Tibial artery (tissue), 4 donors: ENCODE results near the gene UBE2D2.
A peak's percentile ranks its signal among the peaks of the same experiment; 100 is the strongest.

Experiments
- DNase-seq, 2 donors: peaks; one replicate each; pipeline ENCODE4 v3.0.0-alpha.2; 2019
- H3K27ac ChIP-seq, 2 donors: fragments of 200-600 bp; sonication (generic) in 1 of 2; 1 replicate in 1 of 2; 2 replicates in 1 of 2; pipeline ENCODE4 v1.5.1; 2018 to 2019; ENCODE audit warnings: mild to moderate bottlenecking in 1 of 2
- H3K27me3 ChIP-seq, 2 donors: fragments of 200-600 bp; sonication (generic) in 1 of 2; one replicate each; pipeline versions ENCODE4 v1.5.1 to v1.6.0; 2016 to 2019
- H3K36me3 ChIP-seq, 3 donors: fragments of 200-600 bp; sonication (generic) in 2 of 3; one replicate each; pipeline ENCODE4 v1.5.1; 2016 to 2019; ENCODE audit warnings: mild to moderate bottlenecking in 2 of 3
- H3K4me1 ChIP-seq, 4 donors: fragments of 200-600 bp; sonication (generic) in 2 of 4; 1 replicate in 3 of 4; 2 replicates in 1 of 4; pipeline ENCODE4 v1.5.1; 2016 to 2019
- H3K4me3 ChIP-seq, 2 donors: fragments of 200-600 bp; sonication (generic) in 1 of 2; 1 replicate in 1 of 2; 2 replicates in 1 of 2; pipeline ENCODE4 v1.5.1; 2018 to 2019; ENCODE audit warnings: mild to moderate bottlenecking in 2 of 2
- H3K9me3 ChIP-seq, 3 donors: fragments of 200-600 bp; sonication (generic) in 1 of 3; one replicate each; pipeline ENCODE4 v1.5.1; 2016 to 2019
- intact Hi-C: fragments of 100-400 bp; cut with DNase I; formaldehyde crosslinking; loops from one replicate; pipeline ENCODE4 v1.15.0; 2023; ENCODE audit warnings: low total_unique reads
- TF ChIP-seq, protein P1 (sequence below), 2 experiments: fragments of 200-600 bp in 1 of 2; fragments of 450-650 bp in 1 of 2; IDR thresholded peaks; one replicate each; pipeline ENCODE4 v1.5.1; 2017 to 2019; ENCODE audit warnings: antibody characterized with exemption in 2 of 2, mild to moderate bottlenecking in 1 of 2, moderate library complexity in 1 of 2

UBE2D2 gene

DNA sequence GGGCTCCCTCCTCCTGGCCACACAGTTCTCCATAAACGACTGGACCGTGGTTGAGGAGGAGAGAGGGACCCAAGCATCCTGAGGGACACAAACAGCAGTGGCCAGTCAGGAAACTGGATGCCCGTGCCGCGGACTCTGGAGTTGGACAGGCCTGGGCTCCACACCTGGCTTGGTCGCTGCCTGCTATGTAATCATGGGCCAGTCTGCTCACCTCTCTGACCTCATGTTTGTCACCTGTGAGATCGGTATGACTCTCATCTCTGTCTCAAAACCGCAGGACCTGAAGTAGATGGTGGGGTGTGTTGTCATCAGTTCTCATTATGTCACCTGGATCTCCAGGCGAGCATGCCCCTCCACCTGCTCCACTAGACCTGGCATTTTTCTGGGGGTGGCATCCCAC, 101.5 kb downstream of the UBE2D2 start:
- Histone ChIP-seq H3K27me3 (no peaks in the 10 kb centered on the region), H3K9me3 (no peaks in the 10 kb centered on the region), H3K36me3 (no peaks in the 10 kb centered on the region), H3K4me3 (no peak overlapping the region), H3K27ac (peak overlapping the region; percentile 88 to 94), H3K4me1 (peaks cover 7 to 100% (median 91%) of the 10 kb centered on the region in 4 donors)
- TF ChIP-seq, protein P1, sequence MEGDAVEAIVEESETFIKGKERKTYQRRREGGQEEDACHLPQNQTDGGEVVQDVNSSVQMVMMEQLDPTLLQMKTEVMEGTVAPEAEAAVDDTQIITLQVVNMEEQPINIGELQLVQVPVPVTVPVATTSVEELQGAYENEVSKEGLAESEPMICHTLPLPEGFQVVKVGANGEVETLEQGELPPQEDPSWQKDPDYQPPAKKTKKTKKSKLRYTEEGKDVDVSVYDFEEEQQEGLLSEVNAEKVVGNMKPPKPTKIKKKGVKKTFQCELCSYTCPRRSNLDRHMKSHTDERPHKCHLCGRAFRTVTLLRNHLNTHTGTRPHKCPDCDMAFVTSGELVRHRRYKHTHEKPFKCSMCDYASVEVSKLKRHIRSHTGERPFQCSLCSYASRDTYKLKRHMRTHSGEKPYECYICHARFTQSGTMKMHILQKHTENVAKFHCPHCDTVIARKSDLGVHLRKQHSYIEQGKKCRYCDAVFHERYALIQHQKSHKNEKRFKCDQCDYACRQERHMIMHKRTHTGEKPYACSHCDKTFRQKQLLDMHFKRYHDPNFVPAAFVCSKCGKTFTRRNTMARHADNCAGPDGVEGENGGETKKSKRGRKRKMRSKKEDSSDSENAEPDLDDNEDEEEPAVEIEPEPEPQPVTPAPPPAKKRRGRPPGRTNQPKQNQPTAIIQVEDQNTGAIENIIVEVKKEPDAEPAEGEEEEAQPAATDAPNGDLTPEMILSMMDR (IDR thresholded peaks at IDR 0.05), result no peak
- intact Hi-C loops, result no loop called here
- no peak for DNase-seq

GRCh38 chr5:139663207-139664085, 102.3 kb downstream of the UBE2D2 start:
- no peak for DNase-seq
- H3K9me3 ChIP-seq, result no peaks in the 10 kb centered on the region
- H3K4me3 ChIP-seq, result no peak overlapping the region
- peaks cover 7 to 99% (median 88%) of the 10 kb centered on the region in 4 donors for H3K4me1 ChIP-seq
- intact Hi-C loops, result no loop called here
- TF ChIP-seq, protein P1 (IDR thresholded peaks at IDR 0.05), result no peak
- no peaks in the 10 kb centered on the region for H3K36me3 ChIP-seq
- peak overlapping the region; percentile 88 to 94 for H3K27ac ChIP-seq
- no peaks in the 10 kb centered on the region for H3K27me3 ChIP-seq

- peak; percentile 78 to 83 for DNase-seq
- Histone ChIP-seq H3K4me1 (peaks cover 7 to 99% (median 88%) of the 10 kb centered on the region in 4 donors), H3K27me3 (no peaks in the 10 kb centered on the region), H3K9me3 (no peaks in the 10 kb centered on the region), H3K36me3 (no peaks in the 10 kb centered on the region), H3K27ac (peak overlapping the region; percentile 88 to 94), H3K4me3 (no peak overlapping the region)
- intact Hi-C loops, result no loop called here
- TF ChIP-seq, protein P1 (IDR thresholded peaks at IDR 0.05), result no peak
Measured at GRCh38 chr5:139664086-139664693, 103.1 kb downstream of the UBE2D2 start.

DNA sequence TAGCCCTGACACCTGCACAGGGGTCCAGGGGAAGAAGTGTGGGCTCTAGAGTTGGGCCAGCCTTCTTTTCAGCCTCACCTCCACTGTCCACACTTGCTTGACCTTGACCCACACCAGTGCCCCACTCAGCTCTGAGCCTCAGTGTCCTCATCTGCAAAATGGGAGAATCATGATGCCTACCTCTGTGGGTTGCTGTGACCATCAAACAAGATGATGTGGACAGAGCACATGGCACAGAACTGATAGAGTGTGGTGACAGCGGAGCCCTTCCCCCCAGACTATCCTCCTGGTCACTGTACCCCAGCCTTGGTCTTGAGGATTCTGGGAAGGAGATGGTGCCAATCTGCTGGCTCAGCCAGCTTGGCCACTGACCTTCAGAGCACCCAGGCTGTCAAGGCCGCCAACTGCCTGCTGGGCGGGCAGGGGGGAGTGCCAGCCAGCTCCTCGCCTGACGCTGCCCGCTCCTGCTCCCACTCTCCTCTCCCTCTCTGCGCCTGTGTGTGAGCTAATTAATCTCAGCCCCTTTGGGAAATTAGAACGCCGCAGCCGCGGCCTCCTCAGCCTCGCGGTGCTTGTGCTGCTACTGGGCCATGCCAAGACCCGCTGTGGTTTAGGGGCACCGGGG, 103.7 kb downstream of the UBE2D2 start:
- H3K27ac ChIP-seq, result peak overlapping the region; percentile 88 to 94
- no peaks in the 10 kb centered on the region for H3K36me3 ChIP-seq
- peak in 1 of 2 donors; percentile 82 for DNase-seq
- TF ChIP-seq, protein P1 (IDR thresholded peaks at IDR 0.05), result no peak
- no peaks in the 10 kb centered on the region for H3K27me3 ChIP-seq
- peaks cover 2 to 99% (median 87%) of the 10 kb centered on the region in 4 donors for H3K4me1 ChIP-seq
- H3K9me3 ChIP-seq, result no peaks in the 10 kb centered on the region
- intact Hi-C loops, result no loop called here
- H3K4me3 ChIP-seq, result peak overlapping the region in 1 of 2 donors; percentile 25

DNA sequence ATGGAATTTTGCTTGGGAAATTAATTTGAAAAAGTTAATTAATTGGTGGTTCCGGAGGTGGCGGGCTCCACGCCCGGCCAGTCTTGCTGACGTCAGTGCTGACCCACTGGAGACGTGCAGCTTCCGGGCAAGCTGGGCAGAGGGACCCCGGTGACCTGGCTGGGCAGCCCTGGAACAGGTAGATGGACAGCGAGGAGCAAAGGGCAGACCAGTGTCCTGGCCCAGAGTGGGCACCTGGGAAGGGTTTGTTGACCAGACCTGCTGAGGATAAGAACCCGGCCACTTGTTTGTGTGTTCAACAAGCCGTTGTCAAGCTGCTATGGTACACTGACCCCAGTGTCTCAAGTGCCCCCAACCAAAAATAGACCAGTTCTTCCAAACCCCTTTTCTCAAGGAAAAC, 104.5 kb downstream of the UBE2D2 start:
- H3K27me3 ChIP-seq, result no peaks in the 10 kb centered on the region
- DNase-seq, result no peak
- peaks cover 4 to 99% (median 87%) of the 10 kb centered on the region in 4 donors for H3K4me1 ChIP-seq
- no peaks in the 10 kb centered on the region for H3K9me3 ChIP-seq
- H3K36me3 ChIP-seq, result no peaks in the 10 kb centered on the region
- H3K27ac ChIP-seq, result peak overlapping the region; percentile 88 to 94
- H3K4me3 ChIP-seq, result peak overlapping the region in 1 of 2 donors; percentile 25
- TF ChIP-seq, protein P1 (IDR thresholded peaks at IDR 0.05), result no peak
- intact Hi-C loops, result no loop called here
